ENCODE results near the gene DNAJC4.

DNA sequence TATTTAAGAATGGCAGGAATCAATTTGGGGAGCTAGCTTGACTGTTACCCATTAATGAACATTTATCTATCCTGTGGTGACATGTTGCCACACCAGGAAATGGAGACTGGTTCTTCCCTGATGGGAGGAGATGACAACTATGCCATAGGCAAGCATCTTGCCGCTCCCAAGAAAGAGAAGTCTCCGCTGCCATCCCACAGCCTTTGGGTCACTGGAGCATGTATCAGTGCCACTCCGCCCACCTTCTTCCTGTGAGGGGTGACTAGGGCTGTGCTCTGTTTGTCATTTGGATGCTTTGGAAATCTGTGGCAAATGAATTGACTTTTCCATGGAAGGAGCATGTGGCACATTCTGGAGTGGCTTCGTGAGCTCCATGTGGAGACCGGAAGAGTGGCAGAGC lies 37.9 kb upstream of the DNAJC4 start:
- TF ChIP-seq CTCF (IDR thresholded peaks at IDR 0.05) (no peak), POLR2A (IDR thresholded peaks at IDR 0.05) (no peak)
